Naive B cell (primary cell): ENCODE results near the gene MPPED1. TPM values are rescaled to one million over a fixed set of nuclear protein-coding genes. Genes with fewer than 3 reads are reported as not detected.

ENCODE experiments used
- ATAC-seq, 2 donors: fragments of 150-1000 bp; cut with Tn5 transposase; 2 replicates each; pipeline ENCODE4 v1.10.0; 2021; ENCODE audit warnings: low read depth in 2 of 2, mild to moderate bottlenecking in 2 of 2, moderate library complexity in 2 of 2
- DNase-seq: peaks from one replicate; pipeline ENCODE4 v3.0.0; 2022
- H3K27ac Mint-ChIP-seq, 6 donors: one replicate each; pipeline ENCODE4 v1.8.0; 2020 to 2022; ENCODE audit warnings: mild to moderate bottlenecking in 6 of 6, mixed read lengths in 6 of 6, moderate library complexity in 5 of 6, inconsistent platforms in 2 of 6
- H3K27me3 Mint-ChIP-seq, 3 donors: one replicate each; pipeline ENCODE4 v1.8.0; 2021 to 2022; ENCODE audit warnings: mixed read lengths in 3 of 3, mild to moderate bottlenecking in 1 of 3
- H3K36me3 Mint-ChIP-seq, 2 donors: one replicate each; pipeline ENCODE4 v1.8.0; 2020 to 2022; ENCODE audit warnings: mixed read lengths in 2 of 2, inconsistent platforms in 1 of 2, mild to moderate bottlenecking in 1 of 2
- H3K4me1 Mint-ChIP-seq, 3 donors: one replicate each; pipeline ENCODE4 v1.8.0; 2020 to 2022; ENCODE audit warnings: mixed read lengths in 3 of 3, inconsistent platforms in 1 of 3, mild to moderate bottlenecking in 1 of 3, moderate library complexity in 1 of 3
- H3K4me3 Mint-ChIP-seq, 8 donors: one replicate each; pipeline ENCODE4 v1.8.0; 2020 to 2022; ENCODE audit warnings: mild to moderate bottlenecking in 8 of 8, mixed read lengths in 8 of 8, moderate library complexity in 8 of 8, inconsistent platforms in 2 of 8
- H3K9me3 Mint-ChIP-seq, 7 donors: one replicate each; pipeline ENCODE4 v1.8.0; 2020 to 2022; ENCODE audit warnings: mixed read lengths in 7 of 7, mild to moderate bottlenecking in 5 of 7, inconsistent platforms in 2 of 7, moderate library complexity in 1 of 7
- polyA plus RNA-seq, 6 donors: library from polyadenylated mRNA; unstranded; fragments of 300-500 nt; fragmentation: Illumina TruSeq; gene quantifications; one replicate each; pipeline ENCODE4 v1.2.3, GENCODE V29; 2021; ENCODE audit warnings: low read depth in 6 of 6

Gene MPPED1
- polyA plus RNA-seq, 6 donors from 2014 or later, result not detected

DNA sequence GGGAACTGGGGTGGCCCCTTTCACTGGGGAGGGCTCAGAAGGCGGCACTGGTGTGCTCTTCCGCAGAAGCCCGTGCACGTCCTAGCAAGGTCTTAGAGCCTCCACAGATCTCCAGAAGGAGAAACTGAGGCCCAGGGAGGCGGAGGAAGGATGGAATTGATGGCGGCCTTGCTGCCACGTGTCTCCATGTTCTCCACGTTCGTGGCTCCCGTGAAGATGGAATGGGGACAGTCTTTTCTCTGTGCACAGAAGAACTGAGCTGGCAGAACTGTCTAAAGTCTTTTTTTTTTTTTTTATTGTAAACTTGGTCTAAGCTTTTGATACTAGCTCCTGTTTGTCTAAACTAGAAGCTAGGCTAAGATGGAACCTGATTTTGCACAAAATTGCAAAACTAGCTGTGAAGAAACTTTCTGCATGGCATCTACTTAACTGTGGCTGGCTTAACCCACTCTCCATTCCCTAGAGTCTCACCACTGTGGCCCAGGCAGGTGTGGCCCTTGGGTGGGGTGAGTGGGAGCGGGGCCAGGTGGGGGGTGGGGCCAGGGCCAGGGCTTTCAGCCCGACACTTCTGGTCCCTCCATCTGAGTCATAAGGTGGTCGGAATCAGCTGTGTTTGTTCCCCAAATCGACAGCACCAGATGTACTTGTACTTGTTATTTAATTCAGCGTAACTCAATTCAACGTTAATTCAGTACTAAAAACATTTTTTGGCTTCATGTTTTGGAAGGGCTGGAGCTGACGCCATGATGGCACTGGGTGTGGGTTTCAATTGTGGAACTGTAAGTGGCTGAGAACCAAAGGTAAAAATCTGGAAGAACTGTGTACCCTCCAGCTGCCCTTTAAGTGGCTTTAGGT, 120.7 kb downstream of the MPPED1 start:
- H3K27me3 Mint-ChIP-seq, result peaks cover under 1 to 22% (median 9%) of the 10 kb centered on the region in 3 donors
- no peak overlapping the region for H3K27ac Mint-ChIP-seq
- no peaks in the 10 kb centered on the region for H3K36me3 Mint-ChIP-seq
- no peaks in the 10 kb centered on the region for H3K4me1 Mint-ChIP-seq
- ATAC-seq (no peak), DNase-seq (no peak)
- no peak overlapping the region for H3K4me3 Mint-ChIP-seq
- peaks cover 0 to 17% (median 5%) of the 10 kb centered on the region in 7 donors for H3K9me3 Mint-ChIP-seq

DNA sequence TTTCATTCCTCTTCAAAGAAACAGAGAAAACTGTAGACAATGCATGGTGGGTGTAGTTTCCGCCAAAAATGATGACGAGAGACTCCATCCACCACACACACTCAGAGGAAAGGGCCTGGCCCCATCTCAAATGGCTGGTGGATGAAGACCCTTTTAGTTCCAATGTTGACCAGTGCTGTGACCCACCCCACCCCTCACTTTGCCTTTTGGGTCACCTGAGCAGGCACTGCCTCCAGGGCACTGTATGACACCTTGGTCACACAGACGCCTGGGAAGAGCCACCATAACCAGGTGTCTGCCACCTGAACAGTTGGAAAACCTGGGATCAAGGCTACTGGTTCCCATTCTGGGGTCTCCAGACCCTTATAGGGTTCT, 121.3 kb downstream of the MPPED1 start:
- Mint-ChIP-seq H3K27ac (no peak overlapping the region), H3K27me3 (peaks cover 0 to 19% (median 12%) of the 10 kb centered on the region in 3 donors), H3K36me3 (no peaks in the 10 kb centered on the region), H3K9me3 (peaks cover 0 to 17% (median 6%) of the 10 kb centered on the region in 7 donors), H3K4me1 (no peaks in the 10 kb centered on the region), H3K4me3 (no peak overlapping the region)
- DNase-seq (no peak), ATAC-seq (no peak)

DNA sequence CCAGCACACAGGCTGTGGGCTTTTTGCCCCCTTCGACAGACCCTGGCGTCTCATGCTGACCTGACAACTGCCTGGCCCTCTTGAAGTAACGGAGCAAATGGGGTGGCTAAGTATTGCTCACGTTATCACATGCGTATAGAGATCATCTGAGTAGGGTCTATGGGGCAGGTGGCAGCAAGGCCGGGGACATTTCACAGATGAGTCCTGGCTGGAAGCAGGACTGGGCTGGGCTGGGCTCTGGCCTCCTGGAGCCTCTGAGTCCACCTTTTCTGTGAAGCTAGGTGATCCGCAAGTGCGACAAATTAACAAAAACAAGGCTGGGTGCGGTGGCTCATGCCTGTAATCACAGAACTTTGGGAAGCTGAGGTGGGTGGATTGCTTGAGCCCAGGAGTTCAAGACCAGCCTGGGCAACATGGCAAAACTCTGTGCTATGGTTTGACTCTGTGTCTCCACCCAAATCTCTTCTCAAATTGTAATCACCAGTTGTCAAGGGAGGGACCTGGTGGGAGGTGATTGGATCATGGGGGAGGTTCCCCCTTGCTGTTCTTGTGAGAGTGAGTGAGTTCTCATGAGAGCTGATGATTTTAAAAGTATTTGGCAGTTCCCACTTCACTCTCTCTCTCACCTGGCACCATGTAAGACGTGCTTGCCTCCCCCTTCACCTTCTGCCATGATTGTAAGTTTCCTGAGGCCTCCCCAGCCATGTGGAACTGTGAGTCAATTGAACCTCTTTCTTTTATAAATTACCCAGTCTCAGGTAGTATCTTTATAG, 122.0 kb downstream of the MPPED1 start:
- no peak for ATAC-seq
- DNase-seq, result no peak
- Mint-ChIP-seq H3K9me3 (peaks cover 0 to 17% (median 6%) of the 10 kb centered on the region in 7 donors), H3K36me3 (no peaks in the 10 kb centered on the region), H3K4me1 (no peaks in the 10 kb centered on the region), H3K4me3 (no peak overlapping the region), H3K27me3 (peaks cover 6 to 19% (median 15%) of the 10 kb centered on the region in 3 donors), H3K27ac (no peak overlapping the region)

DNA sequence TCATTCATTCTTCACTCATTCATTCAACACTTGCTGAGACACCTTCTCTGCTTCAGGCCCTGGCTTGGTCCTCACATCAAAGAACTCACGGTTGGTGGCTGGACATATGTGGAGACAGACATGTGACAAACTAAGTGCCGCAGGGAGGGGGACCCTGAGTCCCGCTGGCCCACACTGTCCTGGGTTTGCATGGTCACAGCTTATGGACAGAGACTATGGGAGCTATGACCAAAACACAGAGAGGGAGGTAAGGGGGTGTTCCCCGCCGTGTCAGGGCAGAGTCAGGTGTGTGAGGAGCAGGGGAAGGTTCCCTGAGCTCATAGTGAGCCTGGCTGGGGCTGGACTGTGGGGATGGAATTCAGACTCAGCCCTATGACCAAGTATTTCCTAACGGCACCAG, 123.1 kb downstream of the MPPED1 start:
- Mint-ChIP-seq H3K4me3 (no peak overlapping the region), H3K36me3 (no peaks in the 10 kb centered on the region), H3K4me1 (no peaks in the 10 kb centered on the region), H3K9me3 (peaks cover 0 to 11% (median 6%) of the 10 kb centered on the region in 7 donors), H3K27me3 (peaks cover 10 to 19% (median 18%) of the 10 kb centered on the region in 3 donors), H3K27ac (peak overlapping the region in 1 of 6 donors; percentile 58)
- ATAC-seq (no peak), DNase-seq (no peak)

DNA sequence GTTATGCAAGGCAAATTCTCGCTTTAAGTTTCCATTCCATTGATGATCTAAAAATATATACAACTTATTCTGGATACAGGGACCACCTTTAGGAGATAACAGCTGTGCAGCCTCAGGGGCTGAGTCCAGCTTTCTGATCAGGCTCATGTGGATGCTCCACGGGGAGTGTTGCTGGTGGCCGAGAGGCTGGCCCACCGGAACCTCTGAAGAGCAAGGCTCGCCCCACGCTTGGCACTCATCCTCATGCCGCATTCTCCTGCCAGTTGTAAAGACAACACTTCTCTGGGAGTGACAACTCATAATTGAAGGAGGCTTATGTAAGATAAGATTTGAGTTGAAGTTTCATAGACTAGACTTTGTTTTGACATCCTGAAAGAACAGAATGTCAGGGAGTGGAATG, 123.5 kb downstream of the MPPED1 start:
- Mint-ChIP-seq H3K27me3 (peaks cover 10 to 18% (median 16%) of the 10 kb centered on the region in 3 donors), H3K4me3 (no peak overlapping the region), H3K4me1 (no peaks in the 10 kb centered on the region), H3K9me3 (peaks cover 0 to 11% (median 6%) of the 10 kb centered on the region in 7 donors), H3K27ac (no peak overlapping the region), H3K36me3 (no peaks in the 10 kb centered on the region)
- DNase-seq (no peak), ATAC-seq (no peak)

DNA sequence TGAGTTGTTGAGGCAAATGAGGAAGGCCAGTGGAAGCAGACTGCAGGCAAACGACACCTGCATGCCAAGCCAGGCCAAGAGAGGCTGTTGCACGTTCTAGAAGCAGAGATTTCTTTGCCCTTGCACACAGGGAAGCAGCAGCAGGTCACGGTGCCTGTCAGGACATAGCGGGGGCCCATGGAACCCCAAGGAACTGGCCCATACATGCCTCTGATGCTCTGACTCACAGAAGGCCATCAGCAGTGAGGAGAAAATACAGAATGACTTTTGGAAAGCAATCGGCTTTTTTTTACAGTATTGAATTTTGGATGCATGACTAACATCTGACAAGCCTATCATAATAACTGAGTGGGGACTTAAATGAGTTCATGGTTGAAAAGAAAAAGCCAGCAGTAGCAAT, 123.9 kb downstream of the MPPED1 start:
- Mint-ChIP-seq H3K4me3 (no peak overlapping the region), H3K36me3 (no peaks in the 10 kb centered on the region), H3K4me1 (no peaks in the 10 kb centered on the region), H3K9me3 (peaks cover 0 to 11% (median 6%) of the 10 kb centered on the region in 7 donors), H3K27me3 (peaks cover 10 to 18% (median 15%) of the 10 kb centered on the region in 3 donors), H3K27ac (no peak overlapping the region)
- no peak for DNase-seq
- ATAC-seq, result no peak

DNA sequence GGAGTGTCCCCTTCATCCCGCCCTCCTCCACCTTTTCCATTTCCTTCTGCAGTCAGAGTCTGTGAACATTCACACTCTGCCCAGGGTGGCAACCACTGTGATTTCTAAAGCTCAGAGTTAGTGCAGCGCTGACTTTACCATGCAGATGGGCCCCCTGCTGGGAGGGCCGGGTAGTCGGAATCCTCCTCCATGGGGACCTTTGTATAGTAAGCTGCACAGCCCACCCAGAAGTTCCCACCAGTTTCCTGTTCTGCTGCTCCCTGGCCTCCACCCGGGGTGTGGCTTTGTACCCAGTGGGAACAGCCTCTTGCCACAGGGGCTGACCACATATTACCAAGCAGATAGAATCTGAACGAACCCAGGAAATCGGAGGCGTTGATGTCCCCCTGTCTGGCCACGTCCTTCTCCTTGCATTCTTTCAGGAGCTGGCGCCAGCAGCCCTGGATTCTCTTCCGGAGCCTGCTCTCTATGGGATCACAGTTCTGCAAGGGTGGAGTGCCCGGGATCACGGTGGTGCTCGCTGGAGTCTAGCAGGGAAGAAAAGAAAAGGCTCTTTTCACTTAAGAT, 125.3 kb downstream of the MPPED1 start:
- no peaks in the 10 kb centered on the region for H3K4me1 Mint-ChIP-seq
- H3K27me3 Mint-ChIP-seq, result peaks cover 16 to 25% (median 20%) of the 10 kb centered on the region in 3 donors
- H3K36me3 Mint-ChIP-seq, result no peaks in the 10 kb centered on the region
- peaks cover 0 to 11% (median 6%) of the 10 kb centered on the region in 7 donors for H3K9me3 Mint-ChIP-seq
- DNase-seq (no peak), ATAC-seq (no peak)
- no peak overlapping the region for H3K4me3 Mint-ChIP-seq
- no peak overlapping the region for H3K27ac Mint-ChIP-seq

DNA sequence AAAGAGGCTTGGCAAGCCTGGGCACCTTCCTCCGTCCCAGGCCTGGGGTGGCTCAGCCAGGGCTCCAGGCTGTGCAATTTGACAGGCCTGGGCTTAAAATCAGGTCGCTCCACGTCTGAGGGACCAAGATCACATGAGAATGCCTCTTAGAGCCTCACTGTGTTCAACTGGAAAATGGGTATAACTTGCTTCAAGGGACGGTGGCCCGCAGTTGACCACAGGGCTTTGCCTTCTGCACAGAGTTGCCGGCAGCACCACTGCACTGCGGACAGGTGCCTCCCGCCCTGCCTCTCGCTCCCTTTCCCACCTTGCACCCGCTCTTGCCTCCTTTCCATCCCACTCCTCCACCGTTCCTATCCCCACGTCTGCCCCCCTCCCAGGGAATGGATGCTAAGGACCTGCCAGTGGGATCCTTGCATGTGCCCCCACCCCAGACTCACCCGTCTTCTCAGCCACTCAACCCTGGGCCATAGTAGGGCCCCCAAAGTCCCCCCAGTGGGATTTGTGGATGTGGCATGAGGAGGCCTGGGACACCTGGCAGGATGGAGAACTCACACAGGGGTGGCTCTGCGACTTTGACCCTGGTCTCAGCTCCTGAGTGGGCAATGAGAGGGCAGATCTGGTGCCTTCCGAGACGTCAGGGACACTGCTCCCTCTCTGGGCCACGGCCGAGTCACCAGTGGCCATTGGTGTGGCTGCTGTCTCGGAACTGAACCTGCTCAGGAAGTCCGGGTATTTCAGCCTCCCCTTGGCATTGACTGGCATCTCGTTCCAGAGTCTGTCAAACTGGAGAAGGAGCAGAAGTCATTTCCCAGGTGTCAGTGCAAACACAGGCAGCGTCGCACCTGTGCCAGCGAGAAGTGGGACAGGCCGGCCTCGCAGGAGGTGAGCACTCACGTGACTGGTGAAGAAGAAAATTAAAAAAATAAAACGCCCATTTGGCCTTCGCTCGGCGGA, 128.0 kb downstream of the MPPED1 start:
- DNase-seq (no peak), ATAC-seq (no peak)
- Mint-ChIP-seq H3K27me3 (peaks cover 22 to 37% (median 25%) of the 10 kb centered on the region in 3 donors), H3K36me3 (no peaks in the 10 kb centered on the region), H3K9me3 (peaks cover 0 to 11% (median 4%) of the 10 kb centered on the region in 7 donors), H3K4me3 (no peak overlapping the region), H3K27ac (no peak overlapping the region), H3K4me1 (no peaks in the 10 kb centered on the region)

DNA sequence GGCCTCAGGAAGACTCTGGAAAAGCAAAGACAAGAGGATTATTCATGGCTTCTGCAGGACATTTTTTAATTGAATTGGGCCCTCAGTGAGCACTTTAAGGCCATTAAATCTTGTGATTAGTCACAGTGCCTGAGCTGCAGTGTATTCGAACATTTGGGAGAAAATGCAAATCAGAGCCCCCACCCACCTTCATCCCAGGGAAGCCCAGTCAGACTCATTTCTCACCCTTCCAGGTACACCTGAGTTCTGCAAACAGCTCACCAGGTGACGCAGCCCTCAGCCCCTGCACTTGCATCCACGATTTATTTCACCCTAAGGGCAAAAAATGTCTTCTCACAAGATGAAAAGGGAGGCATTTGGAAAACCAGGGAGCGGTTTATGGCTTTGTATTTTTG, 128.7 kb downstream of the MPPED1 start:
- Mint-ChIP-seq H3K9me3 (peaks cover 0 to 11% (median 4%) of the 10 kb centered on the region in 7 donors), H3K4me3 (no peak overlapping the region), H3K27ac (no peak overlapping the region), H3K4me1 (no peaks in the 10 kb centered on the region), H3K27me3 (peaks cover 20 to 35% (median 25%) of the 10 kb centered on the region in 3 donors), H3K36me3 (no peaks in the 10 kb centered on the region)
- ATAC-seq, result no peak
- no peak for DNase-seq

DNA sequence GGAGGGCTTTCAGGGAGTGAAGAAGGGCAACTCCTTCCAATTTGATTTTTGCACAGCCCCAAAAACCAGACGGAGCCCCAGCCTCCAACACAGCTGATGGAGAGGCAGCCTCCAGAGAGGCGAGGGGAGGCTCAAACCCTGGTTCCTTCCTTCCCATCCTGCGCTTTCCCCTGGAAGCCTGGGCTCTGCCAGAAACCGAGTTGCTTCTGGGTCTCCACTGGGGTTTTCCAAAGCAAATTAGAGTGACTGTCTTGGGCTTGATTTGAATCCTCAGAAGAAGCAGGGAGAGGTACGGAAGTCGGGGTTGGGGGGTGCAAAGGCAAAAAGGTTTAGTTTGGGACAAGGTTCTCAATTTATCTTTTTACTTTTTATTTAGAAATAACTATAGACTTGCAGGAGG, 129.2 kb downstream of the MPPED1 start:
- Mint-ChIP-seq H3K4me1 (no peaks in the 10 kb centered on the region), H3K36me3 (no peaks in the 10 kb centered on the region), H3K4me3 (no peak overlapping the region), H3K27ac (no peak overlapping the region), H3K27me3 (peaks cover 15 to 32% (median 25%) of the 10 kb centered on the region in 3 donors), H3K9me3 (peaks cover 0 to 11% (median 4%) of the 10 kb centered on the region in 7 donors)
- DNase-seq (no peak), ATAC-seq (no peak)

DNA sequence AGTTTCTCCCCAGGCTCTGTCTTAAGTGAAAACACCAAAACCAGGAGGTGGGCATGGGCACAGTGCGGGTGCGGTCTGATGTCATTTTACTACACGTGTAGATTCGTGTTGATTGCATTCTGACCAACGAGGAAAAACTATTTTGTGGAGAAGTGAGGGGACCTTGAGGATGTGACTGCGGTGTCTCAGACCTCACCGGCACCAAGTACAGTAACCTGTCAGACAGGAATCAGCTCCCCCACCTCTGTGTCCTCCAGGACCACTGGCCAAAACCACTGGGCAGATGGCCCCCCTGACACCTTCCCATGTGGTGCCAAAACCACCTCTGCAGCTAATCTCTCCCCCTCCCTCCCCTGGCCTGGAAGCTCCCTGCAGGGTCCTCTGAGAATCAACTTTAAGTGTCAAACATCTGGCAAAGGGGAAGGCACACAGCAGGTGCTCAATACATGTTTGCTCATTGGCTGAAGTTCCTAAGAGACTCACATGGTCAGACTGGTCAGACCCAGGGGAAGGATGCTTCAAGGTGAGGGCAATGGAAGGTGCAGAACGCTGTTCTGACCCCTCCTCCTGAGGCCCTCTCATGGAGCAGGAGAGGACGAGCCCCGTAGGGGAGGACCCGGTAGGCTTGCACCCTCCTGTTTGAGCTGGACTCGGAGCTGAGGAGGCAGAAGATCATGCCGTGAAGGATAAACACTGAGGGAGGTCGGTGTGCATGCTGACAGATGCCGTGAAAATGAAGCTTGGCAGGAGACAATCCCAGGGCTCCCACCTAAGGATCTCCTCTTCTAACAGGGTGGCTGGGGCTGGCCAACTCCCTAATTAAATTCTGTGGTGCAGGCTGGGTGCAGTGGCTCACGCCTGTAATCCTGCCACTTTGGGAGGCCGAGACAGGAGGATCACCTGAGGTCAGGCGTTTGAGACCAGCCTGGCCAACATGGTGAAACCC, 129.9 kb downstream of the MPPED1 start:
- H3K4me1 Mint-ChIP-seq, result no peaks in the 10 kb centered on the region
- H3K36me3 Mint-ChIP-seq, result no peaks in the 10 kb centered on the region
- no peak for ATAC-seq
- peaks cover 15 to 28% (median 25%) of the 10 kb centered on the region in 3 donors for H3K27me3 Mint-ChIP-seq
- H3K27ac Mint-ChIP-seq, result no peak overlapping the region
- DNase-seq, result no peak
- no peak overlapping the region for H3K4me3 Mint-ChIP-seq
- peaks cover 0 to 6% (median 0%) of the 10 kb centered on the region in 7 donors for H3K9me3 Mint-ChIP-seq
